Stomach (tissue), 4 donors: ENCODE data around the gene PDCD6IP.

Experiments
- EP300 ChIP-seq: sonication (generic); formaldehyde crosslinking; IDR thresholded peaks from one replicate; pipeline ENCODE4 v1.6.1; 2017; ENCODE audit warnings: antibody characterized with exemption
- POLR2A ChIP-seq, 4 donors: fragments of 450-650 bp; IDR thresholded peaks; one replicate each; pipeline ENCODE4 v1.6.1; 2016; ENCODE audit warnings: antibody characterized with exemption in 4 of 4, control low read depth in 2 of 4, mild to moderate bottlenecking in 1 of 4, moderate library complexity in 1 of 4
- POLR2AphosphoS5 ChIP-seq, 3 donors: sonication (generic); formaldehyde crosslinking; IDR thresholded peaks; one replicate each; pipeline ENCODE4 v1.6.1; 2016; ENCODE audit warnings: antibody characterized with exemption in 3 of 3
- TF ChIP-seq, protein P1 (sequence below), 7 experiments: fragments of 450-650 bp in 4 of 7; fragments of 200-600 bp in 3 of 7; sonication (generic) in 3 of 7; IDR thresholded peaks; one replicate each; pipeline ENCODE4 v1.5.1; 2016 to 2019; ENCODE audit warnings: antibody characterized with exemption in 7 of 7, control low read depth in 2 of 7, mild to moderate bottlenecking in 1 of 7

DNA sequence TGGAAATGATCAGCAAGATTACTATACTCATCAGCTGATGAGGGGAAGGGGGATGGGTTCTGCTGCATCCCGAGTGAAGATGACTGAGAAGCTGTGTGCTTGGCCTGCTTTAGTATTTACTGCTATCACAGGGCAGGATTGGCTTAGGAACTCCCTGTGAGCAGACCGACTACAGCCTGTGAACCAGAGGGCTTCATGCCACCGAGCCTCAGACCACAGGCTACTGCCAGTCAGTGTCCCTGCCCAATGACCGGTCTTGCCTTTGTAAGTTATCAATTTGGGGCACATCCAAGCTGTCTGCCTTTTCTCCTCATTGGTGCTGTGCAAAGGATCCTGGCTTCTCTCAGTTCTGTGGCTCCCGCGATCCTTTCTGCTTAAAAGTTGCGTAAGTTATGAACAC lies 71.5 kb downstream of the PDCD6IP start:
- no peak for TF ChIP-seq POLR2A (IDR thresholded peaks at IDR 0.05)
- TF ChIP-seq, protein P1, sequence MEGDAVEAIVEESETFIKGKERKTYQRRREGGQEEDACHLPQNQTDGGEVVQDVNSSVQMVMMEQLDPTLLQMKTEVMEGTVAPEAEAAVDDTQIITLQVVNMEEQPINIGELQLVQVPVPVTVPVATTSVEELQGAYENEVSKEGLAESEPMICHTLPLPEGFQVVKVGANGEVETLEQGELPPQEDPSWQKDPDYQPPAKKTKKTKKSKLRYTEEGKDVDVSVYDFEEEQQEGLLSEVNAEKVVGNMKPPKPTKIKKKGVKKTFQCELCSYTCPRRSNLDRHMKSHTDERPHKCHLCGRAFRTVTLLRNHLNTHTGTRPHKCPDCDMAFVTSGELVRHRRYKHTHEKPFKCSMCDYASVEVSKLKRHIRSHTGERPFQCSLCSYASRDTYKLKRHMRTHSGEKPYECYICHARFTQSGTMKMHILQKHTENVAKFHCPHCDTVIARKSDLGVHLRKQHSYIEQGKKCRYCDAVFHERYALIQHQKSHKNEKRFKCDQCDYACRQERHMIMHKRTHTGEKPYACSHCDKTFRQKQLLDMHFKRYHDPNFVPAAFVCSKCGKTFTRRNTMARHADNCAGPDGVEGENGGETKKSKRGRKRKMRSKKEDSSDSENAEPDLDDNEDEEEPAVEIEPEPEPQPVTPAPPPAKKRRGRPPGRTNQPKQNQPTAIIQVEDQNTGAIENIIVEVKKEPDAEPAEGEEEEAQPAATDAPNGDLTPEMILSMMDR (IDR thresholded peaks at IDR 0.05): no peak
- no peak for TF ChIP-seq EP300
- no peak for TF ChIP-seq POLR2AphosphoS5 (IDR thresholded peaks at IDR 0.05)
